ENCODE results near the gene SCN8A. TPM values are rescaled to one million over a fixed set of nuclear protein-coding genes. Genes with fewer than 3 reads are reported as not detected.
"Not testable (repeated sequence)": the region's sequence is repeated elsewhere in the genome, so short reads cannot be mapped to it uniquely, and the experiment has no call there.

SCN8A gene
- total RNA-seq, 2 experiments from 2014 or later = 1.4 to 1.6 TPM

GRCh38 chr12:51592034-51592705 is 1.1 kb downstream of the SCN8A start:
- Mint-ChIP-seq H3K9me3 (ENCODE audit: insufficient read depth) (no peaks in the 10 kb centered on the region), H3K27ac (no peak overlapping the region), H3K4me3 (peak overlapping the region; percentile 72), H3K4me1 (ENCODE audit: low read depth) (peaks cover 22% of the 10 kb centered on the region), H3K36me3 (ENCODE audit: low read depth) (no peaks in the 10 kb centered on the region), H3K27me3 (ENCODE audit: low read depth) (peaks cover 53% of the 10 kb centered on the region)
- no peak for ATAC-seq
- ChIA-PET POLR2A (no interaction called here), CTCF (interaction anchor here (1.1 to 1.2 kb wide), 2 partner anchors 14 to 17 kb away, joined by 3 read pairs; no protein-coding TSS in a partner anchor)
- DNase-seq = no peak

DNA sequence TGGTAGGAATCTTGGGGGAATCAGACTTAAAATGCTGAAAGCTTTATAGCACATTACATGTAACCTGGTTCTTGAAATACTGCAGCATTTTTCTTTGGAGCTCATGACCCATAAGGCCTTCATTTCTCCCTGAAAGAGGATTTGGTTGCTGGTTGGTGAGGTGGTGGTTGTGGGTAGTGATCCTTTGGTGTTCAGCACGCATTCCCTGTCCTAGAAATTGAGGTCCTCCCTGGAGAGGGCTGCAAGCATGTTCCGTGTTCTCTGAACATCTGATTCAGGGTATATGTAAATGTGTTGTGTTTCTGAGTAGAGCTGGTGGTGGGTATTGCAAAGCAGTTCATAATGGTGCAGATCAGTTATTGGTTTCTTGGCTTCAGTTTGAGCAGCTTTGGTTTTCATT is 2.0 kb downstream of the SCN8A start:
- ChIA-PET CTCF (interaction anchor here (1.1 to 1.2 kb wide), 3 partner anchors 15 to 225 kb away, joined by 3 to 4 read pairs (median 3); no protein-coding TSS in a partner anchor), POLR2A (no interaction called here)
- no peak for ATAC-seq
- no peaks in the 10 kb centered on the region for H3K36me3 Mint-ChIP-seq (ENCODE audit: low read depth)
- H3K4me3 Mint-ChIP-seq = no peak overlapping the region
- H3K27me3 Mint-ChIP-seq (ENCODE audit: low read depth) = peaks cover 52% of the 10 kb centered on the region
- no peak for DNase-seq
- peaks cover 22% of the 10 kb centered on the region for H3K4me1 Mint-ChIP-seq (ENCODE audit: low read depth)
- H3K27ac Mint-ChIP-seq = no peak overlapping the region
- H3K9me3 Mint-ChIP-seq (ENCODE audit: insufficient read depth) = no peaks in the 10 kb centered on the region

GRCh38 chr12:51593539-51593938 is 2.5 kb downstream of the SCN8A start:
- no peak for ATAC-seq
- H3K9me3 Mint-ChIP-seq (ENCODE audit: insufficient read depth) = no peaks in the 10 kb centered on the region
- H3K27me3 Mint-ChIP-seq (ENCODE audit: low read depth) = peaks cover 50% of the 10 kb centered on the region

GRCh38 chr12:51598156-51598555 is 7.1 kb downstream of the SCN8A start:
- Mint-ChIP-seq H3K9me3 (ENCODE audit: insufficient read depth) (no peaks in the 10 kb centered on the region), H3K4me1 (ENCODE audit: low read depth) (no peaks in the 10 kb centered on the region), H3K36me3 (ENCODE audit: low read depth) (no peaks in the 10 kb centered on the region), H3K4me3 (no peak overlapping the region), H3K27me3 (ENCODE audit: low read depth) (peaks cover 32% of the 10 kb centered on the region), H3K27ac (no peak overlapping the region)
- DNase-seq = no peak
- CTCF ChIA-PET = no interaction called here
- POLR2A ChIA-PET = no interaction called here
- ATAC-seq = no peak

More at GRCh38 chr12:51593539-51593938, 2.5 kb downstream of the SCN8A start:
- H3K27ac Mint-ChIP-seq = no peak overlapping the region
- H3K36me3 Mint-ChIP-seq (ENCODE audit: low read depth) = no peaks in the 10 kb centered on the region
- H3K4me3 Mint-ChIP-seq = no peak overlapping the region
- peak; percentile 66 for DNase-seq
- ChIA-PET CTCF (interaction anchor here (1.1 to 1.6 kb wide), 4 partner anchors 15 to 224 kb away, joined by 3 to 5 read pairs (median 4); no protein-coding TSS in a partner anchor), POLR2A (no interaction called here)
- H3K4me1 Mint-ChIP-seq (ENCODE audit: low read depth) = peaks cover 22% of the 10 kb centered on the region

GRCh38 chr12:51600721-51601120 is 9.7 kb downstream of the SCN8A start:
- no peaks in the 10 kb centered on the region for H3K9me3 Mint-ChIP-seq (ENCODE audit: insufficient read depth)
- ChIA-PET CTCF (no interaction called here), POLR2A (no interaction called here)
- no peak for DNase-seq
- no peak overlapping the region for H3K27ac Mint-ChIP-seq
- H3K4me1 Mint-ChIP-seq (ENCODE audit: low read depth) = no peaks in the 10 kb centered on the region
- H3K4me3 Mint-ChIP-seq = no peak overlapping the region
- ATAC-seq = no peak
- H3K36me3 Mint-ChIP-seq (ENCODE audit: low read depth) = no peaks in the 10 kb centered on the region
- peaks cover 26% of the 10 kb centered on the region for H3K27me3 Mint-ChIP-seq (ENCODE audit: low read depth)

DNA sequence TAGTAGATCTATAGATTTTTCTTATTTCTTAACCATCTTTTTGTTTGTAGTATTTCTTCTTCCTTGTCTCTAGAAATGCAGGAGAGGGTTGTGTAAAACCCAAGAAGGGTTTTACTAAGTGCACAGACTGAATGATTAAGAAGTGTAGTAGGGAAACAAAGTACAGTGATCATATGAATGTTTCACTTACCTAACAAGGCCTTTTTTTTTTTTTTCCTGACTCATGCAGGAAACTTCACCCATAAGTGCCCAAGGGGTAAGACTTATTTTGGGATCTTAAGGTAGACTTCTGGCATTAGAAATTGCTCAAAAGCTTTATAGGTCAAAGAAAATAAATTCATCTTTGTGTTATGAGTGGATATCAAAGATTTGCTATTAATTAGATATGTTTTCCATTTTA is 10.2 kb downstream of the SCN8A start:
- Mint-ChIP-seq H3K27ac (no peak overlapping the region), H3K27me3 (ENCODE audit: low read depth) (peaks cover 27% of the 10 kb centered on the region), H3K4me3 (no peak overlapping the region), H3K4me1 (ENCODE audit: low read depth) (no peaks in the 10 kb centered on the region), H3K36me3 (ENCODE audit: low read depth) (no peaks in the 10 kb centered on the region), H3K9me3 (ENCODE audit: insufficient read depth) (no peaks in the 10 kb centered on the region)
- POLR2A ChIA-PET = no interaction called here
- CTCF ChIA-PET = no interaction called here
- ATAC-seq = no peak
- no peak for DNase-seq

DNA sequence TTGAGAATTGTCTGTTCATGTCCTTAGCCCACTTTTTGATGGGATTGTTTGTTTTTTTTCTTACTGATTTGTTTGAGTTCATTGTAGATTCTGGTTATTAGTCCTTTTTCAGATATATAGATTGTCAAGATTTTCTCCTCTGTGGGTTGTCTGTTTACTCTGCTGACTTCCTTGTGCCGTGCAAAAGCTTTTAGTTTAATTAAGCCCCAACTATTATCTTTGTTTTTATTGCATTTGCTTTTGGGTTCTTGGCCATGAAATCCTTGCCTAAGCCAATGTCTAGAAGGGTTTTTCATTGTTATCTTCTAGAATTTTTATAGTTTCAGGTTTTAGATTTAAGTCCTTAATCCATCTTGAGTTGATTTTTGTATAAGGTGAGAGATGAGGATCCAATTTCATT is 14.9 kb downstream of the SCN8A start:
- H3K4me1 Mint-ChIP-seq (ENCODE audit: low read depth); POLR2A ChIA-PET; H3K27ac Mint-ChIP-seq; H3K4me3 Mint-ChIP-seq; ATAC-seq; CTCF ChIA-PET; DNase-seq; H3K9me3 Mint-ChIP-seq (ENCODE audit: insufficient read depth); H3K36me3 Mint-ChIP-seq (ENCODE audit: low read depth): not testable (repeated sequence)
- H3K27me3 Mint-ChIP-seq (ENCODE audit: low read depth) = peaks cover 13% of the 10 kb centered on the region

GRCh38 chr12:51607197-51607596 is 16.2 kb downstream of the SCN8A start:
- H3K27me3 Mint-ChIP-seq (ENCODE audit: low read depth) = peaks cover 12% of the 10 kb centered on the region
- H3K27ac Mint-ChIP-seq; ATAC-seq; H3K36me3 Mint-ChIP-seq (ENCODE audit: low read depth); DNase-seq; H3K9me3 Mint-ChIP-seq (ENCODE audit: insufficient read depth); POLR2A ChIA-PET; H3K4me1 Mint-ChIP-seq (ENCODE audit: low read depth); CTCF ChIA-PET; H3K4me3 Mint-ChIP-seq: not testable (repeated sequence)

DNA sequence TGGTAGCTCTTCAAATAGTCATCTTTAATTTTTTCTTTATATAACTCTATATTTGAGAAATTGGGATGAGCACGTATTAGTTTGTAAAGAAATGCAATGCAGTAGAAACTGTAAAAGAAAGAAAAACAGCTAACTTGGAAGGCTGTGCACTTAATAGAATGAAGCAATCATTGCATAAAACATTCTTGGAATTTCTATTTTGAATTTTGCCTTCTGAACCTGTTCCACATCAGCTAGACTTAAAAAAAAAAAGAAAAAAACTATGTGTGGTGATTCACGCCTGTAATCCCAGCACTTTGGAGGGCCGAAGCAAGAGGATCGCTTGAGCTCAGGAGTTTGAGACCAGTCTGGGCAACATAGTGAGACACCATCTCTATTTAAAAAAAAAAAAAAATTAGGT is 29.4 kb downstream of the SCN8A start:
- POLR2A ChIA-PET = no interaction called here
- CTCF ChIA-PET = interaction anchor here (0.7 kb wide), 1 partner anchor 41 kb away, joined by 3 read pairs; no protein-coding TSS in a partner anchor
- H3K9me3 Mint-ChIP-seq (ENCODE audit: insufficient read depth) = no peaks in the 10 kb centered on the region
- no peak overlapping the region for H3K27ac Mint-ChIP-seq
- DNase-seq (no peak), ATAC-seq (no peak)
- H3K36me3 Mint-ChIP-seq (ENCODE audit: low read depth) = no peaks in the 10 kb centered on the region
- no peaks in the 10 kb centered on the region for H3K4me1 Mint-ChIP-seq (ENCODE audit: low read depth)
- peaks cover 4% of the 10 kb centered on the region for H3K27me3 Mint-ChIP-seq (ENCODE audit: low read depth)
- H3K4me3 Mint-ChIP-seq = no peak overlapping the region

GRCh38 chr12:51621156-51621922 is 30.3 kb downstream of the SCN8A start:
- Mint-ChIP-seq H3K4me3 (no peak overlapping the region), H3K9me3 (ENCODE audit: insufficient read depth) (no peaks in the 10 kb centered on the region), H3K36me3 (ENCODE audit: low read depth) (no peaks in the 10 kb centered on the region), H3K27ac (no peak overlapping the region), H3K27me3 (ENCODE audit: low read depth) (peaks cover 10% of the 10 kb centered on the region), H3K4me1 (ENCODE audit: low read depth) (no peaks in the 10 kb centered on the region)
- no peak for DNase-seq
- ChIA-PET POLR2A (no interaction called here), CTCF (interaction anchor here (0.6 kb wide), 1 partner anchor 87 kb away, joined by 3 read pairs; no protein-coding TSS in a partner anchor)
- no peak for ATAC-seq

- POLR2A ChIA-PET = no interaction called here
- DNase-seq = no peak
These were observed 31.5 kb downstream of the SCN8A start for GRCh38 chr12:51622564-51622963.

GRCh38 chr12:51625370-51625769 is 34.3 kb downstream of the SCN8A start:
- no peaks in the 10 kb centered on the region for H3K9me3 Mint-ChIP-seq (ENCODE audit: insufficient read depth)
- peaks cover 15% of the 10 kb centered on the region for H3K27me3 Mint-ChIP-seq (ENCODE audit: low read depth)
- no peak overlapping the region for H3K4me3 Mint-ChIP-seq
- ATAC-seq (no peak), DNase-seq (no peak)
- POLR2A ChIA-PET = no interaction called here
- CTCF ChIA-PET = no interaction called here
- no peaks in the 10 kb centered on the region for H3K4me1 Mint-ChIP-seq (ENCODE audit: low read depth)
- H3K36me3 Mint-ChIP-seq (ENCODE audit: low read depth) = no peaks in the 10 kb centered on the region
- no peak overlapping the region for H3K27ac Mint-ChIP-seq

More at GRCh38 chr12:51622564-51622963, 31.5 kb downstream of the SCN8A start:
- Mint-ChIP-seq H3K4me1 (ENCODE audit: low read depth) (no peaks in the 10 kb centered on the region), H3K27me3 (ENCODE audit: low read depth) (peaks cover 13% of the 10 kb centered on the region), H3K4me3 (no peak overlapping the region), H3K27ac (no peak overlapping the region), H3K36me3 (ENCODE audit: low read depth) (no peaks in the 10 kb centered on the region), H3K9me3 (ENCODE audit: insufficient read depth) (no peaks in the 10 kb centered on the region)
- ATAC-seq = no peak
- CTCF ChIA-PET = no interaction called here
